SHP77 treated with DMSO at 0.1 percent for 48 hours (cell line): Measurements from ENCODE around the gene TRIM26.

ENCODE experiments used
- DNase-seq: peaks from one replicate; lab custom pipeline; 2025; lab: John Stamatoyannopoulos, UW

Gene TRIM26

GRCh38 chr6:30207619-30208295 lies 5.4 kb downstream of the TRIM26 start:
- DNase-seq = no peak

- DNase-seq = no peak
Observed at GRCh38 chr6:30206799-30207618, 6.2 kb downstream of the TRIM26 start.

GRCh38 chr6:30206152-30206551 lies 7.1 kb downstream of the TRIM26 start:
- DNase-seq = no peak

GRCh38 chr6:30204116-30204515 lies 9.1 kb downstream of the TRIM26 start:
- no peak for DNase-seq

GRCh38 chr6:30202366-30202765 lies 10.8 kb downstream of the TRIM26 start:
- DNase-seq = no peak

- DNase-seq = no peak
Observed at GRCh38 chr6:30200551-30201281, 12.5 kb downstream of the TRIM26 start.

GRCh38 chr6:30198166-30199084 lies 14.8 kb downstream of the TRIM26 start:
- no peak for DNase-seq

DNA sequence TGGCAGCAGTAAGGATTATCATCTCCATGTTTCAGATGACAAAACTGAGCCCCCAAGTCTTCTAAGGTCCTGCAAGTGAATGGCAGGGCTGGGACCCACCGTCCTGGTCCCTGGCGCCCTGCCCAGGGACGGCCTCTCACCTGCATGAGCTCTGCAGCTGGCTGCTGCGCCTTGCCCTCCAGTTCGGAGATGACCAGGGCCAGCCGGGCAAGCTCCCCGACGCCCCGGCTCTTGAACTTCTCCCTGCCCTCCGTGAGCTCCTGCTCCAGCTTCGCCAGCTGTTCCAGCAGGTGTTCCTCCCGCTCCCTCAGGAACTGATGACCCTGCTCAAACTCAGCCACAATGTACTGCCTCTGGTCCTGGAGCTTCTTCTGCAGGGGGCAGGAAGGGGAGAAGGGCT lies 16.8 kb downstream of the TRIM26 start:
- DNase-seq = no peak

GRCh38 chr6:30195951-30196350 lies 17.3 kb downstream of the TRIM26 start:
- no peak for DNase-seq

DNA sequence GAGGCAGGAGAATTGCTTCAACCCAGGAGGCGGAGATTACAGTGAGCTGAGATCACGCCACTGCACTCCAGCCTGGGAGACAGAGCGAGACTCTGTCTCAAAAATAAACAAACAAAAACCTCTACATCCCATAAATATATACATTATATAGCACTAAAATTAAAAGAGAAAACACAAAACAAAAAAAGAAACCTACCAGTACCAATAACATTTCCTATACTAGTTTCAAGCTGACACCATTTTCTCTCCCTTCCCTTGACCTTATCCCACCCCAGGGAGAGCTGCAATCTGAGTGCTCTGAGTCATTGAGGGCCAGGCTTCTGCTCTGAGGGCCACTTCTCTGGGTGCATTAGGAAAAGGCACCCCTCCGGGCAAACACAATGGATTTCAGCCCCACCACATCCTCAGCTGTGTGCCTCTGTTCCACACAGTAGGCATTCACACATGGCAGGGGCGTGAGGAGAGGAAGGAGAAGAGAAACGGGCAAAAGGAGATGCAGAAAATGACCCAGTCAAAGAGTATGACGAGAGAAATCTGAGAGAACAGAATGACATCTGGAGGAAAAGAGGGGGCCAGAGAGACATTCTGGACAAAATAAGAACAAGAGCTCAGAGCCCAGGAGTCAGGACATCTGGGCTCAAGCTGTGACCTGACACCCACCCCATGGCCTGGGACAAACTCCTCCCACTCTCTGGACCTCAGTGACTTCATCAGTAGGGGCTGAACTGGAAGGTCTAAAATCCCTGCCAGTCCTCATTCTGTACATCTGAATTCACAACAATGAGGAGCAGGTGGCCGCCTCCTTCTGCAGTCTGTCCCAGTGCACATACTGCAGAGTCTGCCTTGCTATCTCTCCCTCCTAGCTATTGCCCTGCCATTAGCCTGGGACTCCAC lies 18.2 kb downstream of the TRIM26 start:
- DNase-seq = no peak

- no peak for DNase-seq
Observed at GRCh38 chr6:30192076-30192475, 21.1 kb downstream of the TRIM26 start.

GRCh38 chr6:30188541-30188940 lies 24.7 kb downstream of the TRIM26 start:
- DNase-seq = no peak

DNA sequence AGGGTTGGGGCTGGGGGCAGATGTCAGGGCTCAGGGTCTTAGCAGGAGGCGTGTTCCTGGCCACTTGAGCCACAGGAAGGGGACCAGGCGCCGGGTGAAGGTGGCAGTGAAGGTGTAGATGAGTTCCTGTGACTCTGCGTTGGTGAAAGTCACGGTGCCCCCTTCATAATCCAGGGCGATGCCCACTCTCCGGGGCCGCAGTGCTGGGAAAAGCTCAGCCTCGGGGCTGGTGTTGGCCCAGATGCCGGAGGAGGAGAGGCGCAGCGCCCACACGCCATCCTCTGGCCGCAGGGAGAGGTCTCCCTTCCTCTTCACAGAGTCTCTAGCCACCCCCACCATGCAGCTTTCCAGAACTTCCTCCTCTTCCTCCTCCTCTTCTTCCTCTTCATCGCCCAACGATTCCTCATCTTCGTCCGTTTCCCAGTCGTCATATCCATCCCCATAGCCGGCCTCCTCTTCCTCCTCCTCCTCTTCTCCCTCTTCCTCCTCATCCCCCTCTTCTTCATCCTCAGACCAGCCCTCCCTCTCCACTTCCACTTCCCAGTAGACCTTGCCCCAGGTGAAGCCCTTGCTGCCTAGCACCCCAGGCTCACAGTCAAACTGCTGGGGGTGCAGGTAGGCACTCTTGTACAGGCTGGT lies 27.2 kb downstream of the TRIM26 start:
- DNase-seq = no peak

GRCh38 chr6:30184417-30185031 lies 28.7 kb downstream of the TRIM26 start:
- DNase-seq = no peak

DNA sequence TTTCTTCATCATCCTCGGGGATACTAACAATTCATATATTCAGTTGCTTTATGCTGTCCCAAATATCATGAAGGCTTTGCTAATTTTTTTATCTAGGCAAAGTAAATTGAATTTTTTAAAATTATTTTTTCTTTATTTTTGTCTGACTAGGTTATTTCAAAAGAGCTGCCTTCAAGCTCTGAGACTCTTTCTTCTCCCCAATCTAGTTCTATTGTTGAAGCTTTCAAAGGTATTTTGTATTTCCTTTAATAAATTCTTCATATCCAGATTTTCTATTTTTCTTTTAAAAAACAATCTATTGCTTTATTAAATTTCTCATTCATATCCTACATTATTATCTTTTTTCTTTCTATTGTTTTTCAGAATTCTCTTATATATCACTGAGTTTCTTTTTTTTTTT lies 33.1 kb downstream of the TRIM26 start:
- no peak for DNase-seq

DNA sequence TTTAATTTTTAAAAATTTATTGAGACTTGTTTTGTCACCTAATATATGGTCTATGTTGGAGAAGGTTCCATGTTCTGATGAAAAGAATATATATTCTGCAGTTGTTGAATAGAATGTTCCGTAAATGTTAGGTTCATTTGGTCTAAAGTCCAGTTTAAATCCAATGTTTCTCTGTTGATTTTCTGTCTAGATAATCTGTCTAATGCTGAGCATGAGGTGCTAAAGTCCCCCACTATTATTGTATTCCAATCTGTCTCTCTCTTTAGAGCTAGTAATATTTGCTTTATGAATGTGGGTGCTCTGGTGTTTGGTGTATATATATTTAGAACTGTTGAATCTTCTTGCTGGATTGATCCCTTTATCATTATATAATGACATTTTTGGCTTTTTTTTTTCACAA lies 34.4 kb downstream of the TRIM26 start:
- no peak for DNase-seq

DNA sequence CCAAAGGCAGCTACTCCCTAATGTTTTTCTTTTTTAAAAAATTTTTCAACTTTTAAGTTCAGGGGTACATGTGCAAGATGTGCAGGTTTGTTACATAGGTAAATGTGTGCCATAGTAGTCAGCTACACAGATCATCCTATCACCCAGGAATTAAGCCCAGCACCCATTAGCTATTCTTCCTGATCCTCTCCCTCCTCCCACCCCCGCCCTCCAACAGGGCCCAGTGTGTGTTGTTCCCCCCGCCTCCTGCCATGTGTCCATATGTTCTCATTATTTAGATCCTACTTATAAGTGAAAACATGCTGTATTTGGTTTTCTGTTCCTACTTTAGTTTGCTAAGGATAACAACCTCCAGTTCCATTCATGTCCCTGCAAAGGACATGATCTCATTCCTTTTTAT lies 37.4 kb downstream of the TRIM26 start:
- no peak for DNase-seq

- DNase-seq = no peak
Observed at GRCh38 chr6:30172681-30173080, 40.5 kb downstream of the TRIM26 start.

GRCh38 chr6:30171677-30172471 lies 41.3 kb downstream of the TRIM26 start:
- no peak for DNase-seq
